K562 (cell line): ENCODE results near the gene C2CD4C. TPM values are rescaled to one million over a fixed set of nuclear protein-coding genes. Genes with fewer than 3 reads are reported as not detected.

Experiments
- CTCF ChIP-seq, 3 experiments: IDR thresholded peaks in 2 of 3; conservative IDR thresholded peaks in 1 of 3; 2 replicates each; pipeline ENCODE4 v1.5.1; 2011 to 2012; ENCODE audit warnings: low read length in 3 of 3, mild to moderate bottlenecking in 3 of 3, control low read depth in 2 of 3, improper control_type of control experiment in 1 of 3, inconsistent platforms in 1 of 3, low read depth in 1 of 3, mixed read lengths in 1 of 3, moderate library complexity in 1 of 3; ENCODE audit not compliant: insufficient read depth in 2 of 3
- IRF2 ChIP-seq: sonication (generic); formaldehyde crosslinking; IDR thresholded peaks from 2 replicates; pipeline ENCODE4 v1.8.1; 2022; ENCODE audit warnings: mild to moderate bottlenecking, missing genetic modification reagents
- RAD21 ChIP-seq, 2 experiments: fragments of 250-450 bp in 1 of 2; fragments of 450-650 bp in 1 of 2; sonication (Bioruptor Pico) in 1 of 2; formaldehyde crosslinking in 1 of 2; IDR thresholded peaks in 1 of 2; conservative IDR thresholded peaks in 1 of 2; 2 replicates each; pipeline versions ENCODE4 v1.4.0 to v1.8.0; 2020 to 2022; ENCODE audit warnings: mild to moderate bottlenecking in 2 of 2, moderate library complexity in 1 of 2
- THAP12 ChIP-seq: fragments of 250-450 bp; sonication (Bioruptor Pico); IDR thresholded peaks from 2 replicates; pipeline ENCODE4 v1.9.0; 2021; ENCODE audit warnings: mild to moderate bottlenecking, inconsistent platforms
- polyA plus RNA-seq, 8 experiments: library from polyadenylated mRNA; depleted of rRNA in 4 of 8; stranded (reverse) in 5 of 8; unstranded in 3 of 8; fragments of >200 nt; fragmentation: Nextera tagmentation in 2 of 8; fragmentation: Illumina TruSeq in 1 of 8; extraction: Ambion mirVana in 2 of 8; extraction: Trizol in 1 of 8; gene quantifications; 2 replicates each; pipeline versions ENCODE4 v1.2.1 to v1.2.3, GENCODE V29; 2011 to 2014; ENCODE audit warnings: inconsistent platforms in 1 of 8, missing spikeins in 1 of 8
- total RNA-seq, 7 experiments: library from RNA; depleted of rRNA in 6 of 7; stranded (reverse); fragments of >200 nt in 6 of 7; fragmentation: Illumina TruSeq in 2 of 7; extraction: Trizol in 2 of 7; gene quantifications; 2 replicates each; pipeline versions ENCODE4 v1.2.1 to v1.2.3, GENCODE V29; 2011 to 2021; ENCODE audit warnings: low replicate concordance in 1 of 7

C2CD4C gene
- total and polyA plus RNA-seq, 9 of the 15 experiments (the other 6 are each of a cell fraction or from before 2014, with no cell fraction given): 0.01 to 0.07 TPM; not detected in 7

GRCh38 chr19:373391-374182, 35.4 kb downstream of the C2CD4C start (continued):
- TF ChIP-seq CTCF (IDR thresholded peaks at IDR 0.05 in 2 of 3, conservative IDR thresholded peaks at IDR 0.05 in 1 of 3; ENCODE audit: insufficient read depth in 2 of 3, low read depth in 1 of 3, low read length in 3 of 3) (peak in 2 of 3 experiments; percentile 9 to 22; a peak in 1 of 6 replicates), IRF2 (CRISPR knock-in tag) (no peak), RAD21 (CRISPR knock-in tag; conservative IDR thresholded peaks at IDR 0.05 in 1 of 2, IDR thresholded peaks at IDR 0.05 in 1 of 2) (0 out of 4 replicates have a peak, but pooled peaks of 1 of the 2 experiments have one; percentile 17), THAP12 (CRISPR knock-in tag) (no peak)
